Thyroid gland (tissue), 4 donors: ENCODE measurements around the gene MOB3A.

Source experiments
- CTCF ChIP-seq, 6 experiments: fragments of 200-600 bp in 3 of 6; fragments of 450-650 bp in 3 of 6; sonication (generic) in 3 of 6; IDR thresholded peaks; one replicate each; pipeline ENCODE4 v1.5.1; 2016 to 2019; ENCODE audit warnings: antibody characterized with exemption in 6 of 6, mild to moderate bottlenecking in 2 of 6, inconsistent platforms in 1 of 6, moderate library complexity in 1 of 6
- POLR2A ChIP-seq, 2 donors: fragments of 450-650 bp; IDR thresholded peaks; one replicate each; pipeline ENCODE4 v1.6.1; 2017; ENCODE audit warnings: antibody characterized with exemption in 2 of 2, mild to moderate bottlenecking in 2 of 2, moderate library complexity in 1 of 2

GRCh38 chr19:2135474-2136402 is 39.6 kb upstream of the MOB3A start:
- TF ChIP-seq CTCF (IDR thresholded peaks at IDR 0.05) (no peak), POLR2A (IDR thresholded peaks at IDR 0.05) (no peak)
